ENCODE results near the gene C3. TPM values are rescaled to one million over a fixed set of nuclear protein-coding genes. Genes with fewer than 3 reads are reported as not detected.

C3 gene
- total and polyA plus RNA-seq, 2 donors from 2014 or later, result 452 to 3,831 TPM

- no peak overlapping the region for H3K9ac ChIP-seq (ENCODE audit: low read length in 3 of 3)
- FAIRE-seq (no peak), DNase-seq (peak in 2 of 5 donors; percentile 3 to 12)
- intact Hi-C loops (cut with DNase I), result no loop called here
- H3K27ac ChIP-seq (ENCODE audit: low read depth in 2 of 2, low read length in 2 of 2), result no peak overlapping the region
- H3K9me3 ChIP-seq (ENCODE audit: control insufficient read depth in 2 of 3, insufficient read depth in 1 of 3, low read length in 3 of 3), result no peaks in the 10 kb centered on the region
- no peaks in the 10 kb centered on the region for H3K4me1 ChIP-seq (ENCODE audit: control insufficient read depth in 2 of 3, insufficient read depth in 2 of 3, low read depth in 1 of 3, low read length in 3 of 3)
- no peak for TF ChIP-seq CTCF (IDR thresholded peaks at IDR 0.05; ENCODE audit: borderline replicate concordance, extremely low read depth, insufficient read depth)
- H3K27me3 ChIP-seq (ENCODE audit: control insufficient read depth, insufficient read depth, low read length), result no peaks in the 10 kb centered on the region
- H3K36me3 ChIP-seq (ENCODE audit: control insufficient read depth in 2 of 3, insufficient read depth in 3 of 3, low read length in 3 of 3), result no peaks in the 10 kb centered on the region
- H3K4me3 ChIP-seq (ENCODE audit: low read length in 3 of 3), result peak overlapping the region in 1 of 3 donors; percentile 10
These were observed 33.8 kb downstream of the C3 start for GRCh38 chr19:6686628-6686975.

GRCh38 chr19:6685962-6686627, 34.4 kb downstream of the C3 start:
- no peak overlapping the region for H3K27ac ChIP-seq (ENCODE audit: low read depth in 2 of 2, low read length in 2 of 2)
- no peak for TF ChIP-seq CTCF (IDR thresholded peaks at IDR 0.05; ENCODE audit: borderline replicate concordance, extremely low read depth, insufficient read depth)
- no peaks in the 10 kb centered on the region for H3K36me3 ChIP-seq (ENCODE audit: control insufficient read depth in 2 of 3, insufficient read depth in 3 of 3, low read length in 3 of 3)
- intact Hi-C loops (cut with DNase I), result no loop called here
- no peak overlapping the region for H3K9ac ChIP-seq (ENCODE audit: low read length in 3 of 3)
- FAIRE-seq (no peak), DNase-seq (peak in 1 of 5 donors; percentile 32)
- peak overlapping the region in 1 of 3 donors; percentile 10 for H3K4me3 ChIP-seq (ENCODE audit: low read length in 3 of 3)
- no peaks in the 10 kb centered on the region for H3K9me3 ChIP-seq (ENCODE audit: control insufficient read depth in 2 of 3, insufficient read depth in 1 of 3, low read length in 3 of 3)
- H3K27me3 ChIP-seq (ENCODE audit: control insufficient read depth, insufficient read depth, low read length), result no peaks in the 10 kb centered on the region
- H3K4me1 ChIP-seq (ENCODE audit: control insufficient read depth in 2 of 3, insufficient read depth in 2 of 3, low read depth in 1 of 3, low read length in 3 of 3), result no peaks in the 10 kb centered on the region

GRCh38 chr19:6685482-6685881, 35.0 kb downstream of the C3 start:
- no peaks in the 10 kb centered on the region for H3K27me3 ChIP-seq (ENCODE audit: control insufficient read depth, insufficient read depth, low read length)
- no peak for TF ChIP-seq CTCF (IDR thresholded peaks at IDR 0.05; ENCODE audit: borderline replicate concordance, extremely low read depth, insufficient read depth)
- no peak overlapping the region for H3K9ac ChIP-seq (ENCODE audit: low read length in 3 of 3)
- H3K36me3 ChIP-seq (ENCODE audit: control insufficient read depth in 2 of 3, insufficient read depth in 3 of 3, low read length in 3 of 3), result no peaks in the 10 kb centered on the region
- no peak overlapping the region for H3K4me3 ChIP-seq (ENCODE audit: low read length in 3 of 3)
- H3K27ac ChIP-seq (ENCODE audit: low read depth in 2 of 2, low read length in 2 of 2), result no peak overlapping the region
- DNase-seq, result peak in 1 of 5 donors; percentile 2
- H3K4me1 ChIP-seq (ENCODE audit: control insufficient read depth in 2 of 3, insufficient read depth in 2 of 3, low read depth in 1 of 3, low read length in 3 of 3), result no peaks in the 10 kb centered on the region
- intact Hi-C loops (cut with DNase I), result no loop called here
- no peak for FAIRE-seq
- H3K9me3 ChIP-seq (ENCODE audit: control insufficient read depth in 2 of 3, insufficient read depth in 1 of 3, low read length in 3 of 3), result no peaks in the 10 kb centered on the region

GRCh38 chr19:6683971-6684370, 36.5 kb downstream of the C3 start:
- H3K36me3 ChIP-seq (ENCODE audit: control insufficient read depth in 2 of 3, insufficient read depth in 3 of 3, low read length in 3 of 3), result no peaks in the 10 kb centered on the region
- no peak overlapping the region for H3K9ac ChIP-seq (ENCODE audit: low read length in 3 of 3)
- FAIRE-seq, result no peak
- H3K4me1 ChIP-seq (ENCODE audit: control insufficient read depth in 2 of 3, insufficient read depth in 2 of 3, low read depth in 1 of 3, low read length in 3 of 3), result no peaks in the 10 kb centered on the region
- no peak overlapping the region for H3K27ac ChIP-seq (ENCODE audit: low read depth in 2 of 2, low read length in 2 of 2)
- no peak overlapping the region for H3K4me3 ChIP-seq (ENCODE audit: low read length in 3 of 3)
- peak in 1 of 5 donors; percentile 11 for DNase-seq
- H3K27me3 ChIP-seq (ENCODE audit: control insufficient read depth, insufficient read depth, low read length), result no peaks in the 10 kb centered on the region
- no peak for TF ChIP-seq CTCF (IDR thresholded peaks at IDR 0.05; ENCODE audit: borderline replicate concordance, extremely low read depth, insufficient read depth)
- intact Hi-C loops (cut with DNase I), result no loop called here
- no peaks in the 10 kb centered on the region for H3K9me3 ChIP-seq (ENCODE audit: control insufficient read depth in 2 of 3, insufficient read depth in 1 of 3, low read length in 3 of 3)

All from kidney (tissue), 14 donors.